ENCODE results near the gene ZMYM4. TPM values are rescaled to one million over a fixed set of nuclear protein-coding genes. Genes with fewer than 3 reads are reported as not detected.

The ZMYM4 gene
- total RNA-seq, 1 donor from 2014 or later: 58.4 TPM

- DNase-seq (ENCODE audit: low spot score) (no peak), ATAC-seq (no peak)
- intact Hi-C loops (cut with DNase I): no loop called here
Observed at GRCh38 chr1:35269989-35270289, 1.4 kb downstream of the ZMYM4 start.

- ATAC-seq: no peak
- intact Hi-C loops (cut with DNase I): no loop called here
Observed at GRCh38 chr1:35270836-35271235, 2.3 kb downstream of the ZMYM4 start.

GRCh38 chr1:35274197-35274596, 5.7 kb downstream of the ZMYM4 start:
- ATAC-seq (no peak), DNase-seq (ENCODE audit: low spot score) (no peak)
- intact Hi-C loops (cut with DNase I): no loop called here

More at GRCh38 chr1:35270836-35271235, 2.3 kb downstream of the ZMYM4 start:
- no peak for DNase-seq (ENCODE audit: low spot score)

GRCh38 chr1:35278886-35279554, 10.5 kb downstream of the ZMYM4 start:
- no peak for DNase-seq (ENCODE audit: low spot score)
- ATAC-seq: no peak
- intact Hi-C loops (cut with DNase I): no loop called here

- intact Hi-C loops (cut with DNase I): no loop called here
- ATAC-seq (no peak), DNase-seq (ENCODE audit: low spot score) (no peak)
Observed at GRCh38 chr1:35279555-35279904, 11.0 kb downstream of the ZMYM4 start.

- intact Hi-C loops (cut with DNase I): no loop called here
- ATAC-seq (no peak), DNase-seq (ENCODE audit: low spot score) (no peak)
Observed at GRCh38 chr1:35280006-35280405, 11.5 kb downstream of the ZMYM4 start.

GRCh38 chr1:35281565-35281964, 13.1 kb downstream of the ZMYM4 start:
- ATAC-seq (no peak), DNase-seq (ENCODE audit: low spot score) (no peak)
- intact Hi-C loops (cut with DNase I): no loop called here

GRCh38 chr1:35282172-35282571, 13.7 kb downstream of the ZMYM4 start:
- no peak for ATAC-seq
- no peak for DNase-seq (ENCODE audit: low spot score)
- intact Hi-C loops (cut with DNase I): loop anchor here (2.0 kb wide), 1 partner anchor 525 kb away; no protein-coding TSS in a partner anchor

- intact Hi-C loops (cut with DNase I): no loop called here
- DNase-seq (ENCODE audit: low spot score) (no peak), ATAC-seq (no peak)
Observed at GRCh38 chr1:35284852-35285251, 16.3 kb downstream of the ZMYM4 start.

GRCh38 chr1:35285771-35286606, 17.5 kb downstream of the ZMYM4 start:
- intact Hi-C loops (cut with DNase I): no loop called here

GRCh38 chr1:35287807-35288640, 19.5 kb downstream of the ZMYM4 start:
- no peak for ATAC-seq
- intact Hi-C loops (cut with DNase I): no loop called here
- DNase-seq (ENCODE audit: low spot score): no peak

More at GRCh38 chr1:35285771-35286606, 17.5 kb downstream of the ZMYM4 start:
- ATAC-seq (no peak), DNase-seq (ENCODE audit: low spot score) (no peak)

- DNase-seq (ENCODE audit: low spot score) (no peak), ATAC-seq (no peak)
- intact Hi-C loops (cut with DNase I): no loop called here
Observed at GRCh38 chr1:35288761-35289160, 20.3 kb downstream of the ZMYM4 start.

- ATAC-seq (no peak), DNase-seq (ENCODE audit: low spot score) (no peak)
- intact Hi-C loops (cut with DNase I): loop anchor here (10.0 kb wide), 1 partner anchor 76 kb away; no protein-coding TSS in a partner anchor
Observed at GRCh38 chr1:35290452-35290851, 21.9 kb downstream of the ZMYM4 start.

GRCh38 chr1:35294809-35295208, 26.3 kb downstream of the ZMYM4 start:
- ATAC-seq (no peak), DNase-seq (ENCODE audit: low spot score) (no peak)
- intact Hi-C loops (cut with DNase I): loop anchor here (10.0 kb wide), 1 partner anchor 80 kb away; no protein-coding TSS in a partner anchor

- ATAC-seq (no peak), DNase-seq (ENCODE audit: low spot score) (no peak)
- intact Hi-C loops (cut with DNase I): loop anchor here (10.0 kb wide), 1 partner anchor 83 kb away; no protein-coding TSS in a partner anchor
Observed at GRCh38 chr1:35297886-35298285, 29.4 kb downstream of the ZMYM4 start.

- intact Hi-C loops (cut with DNase I): loop anchor here (10.0 kb wide), 1 partner anchor 84 kb away; no protein-coding TSS in a partner anchor
- DNase-seq (ENCODE audit: low spot score): no peak
- ATAC-seq: peak; percentile 73
Observed at GRCh38 chr1:35298464-35298863, 30.0 kb downstream of the ZMYM4 start.

- intact Hi-C loops (cut with DNase I): no loop called here
- no peak for ATAC-seq
- no peak for DNase-seq (ENCODE audit: low spot score)
Observed at GRCh38 chr1:35300376-35300775, 31.9 kb downstream of the ZMYM4 start.

- ATAC-seq (no peak), DNase-seq (ENCODE audit: low spot score) (no peak)
- intact Hi-C loops (cut with DNase I): no loop called here
Observed at GRCh38 chr1:35301674-35302392, 33.3 kb downstream of the ZMYM4 start.

- no peak for DNase-seq (ENCODE audit: low spot score)
- intact Hi-C loops (cut with DNase I): no loop called here
- ATAC-seq: no peak
Observed at GRCh38 chr1:35305383-35305782, 36.9 kb downstream of the ZMYM4 start.
